Right lung (tissue), 5 donors: ENCODE data around the gene ZNF320. TPM values are rescaled to one million over a fixed set of nuclear protein-coding genes. Genes with fewer than 3 reads are reported as not detected.

Experiments
- polyA plus RNA-seq, 5 donors: library from polyadenylated mRNA; unstranded; fragments of 120-200 nt; gene quantifications; one replicate each; pipeline versions ENCODE4 v1.2.1 to v1.2.3, GENCODE V29; 2013; ENCODE audit warnings: inconsistent platforms in 1 of 5, low replicate concordance in 1 of 5; ENCODE audit not compliant: insufficient read length in 5 of 5, insufficient read depth in 1 of 5

Gene ZNF320
- polyA plus RNA-seq, 5 donors: 21.8 to 35.2 (median 29.9) TPM

Other genes with a start within 250 kb of the ZNF320 start
- 10 to 100 TPM in 4 of 5 donors, 1 to 10 TPM in 1; 9.6 to 17.2 (median 15.2) TPM for gene ZNF611, start 162.6 kb downstream of the ZNF320 start, polyA plus RNA-seq
- gene ZNF600, start 110.8 kb downstream of the ZNF320 start, polyA plus RNA-seq: 10 to 100 TPM in 1 of 5 donors, 1 to 10 TPM in 4; 6.4 to 11.7 (median 7.7) TPM
- 10 to 100 TPM; 10.8 to 17.4 (median 16.6) TPM for gene ZNF28, start 76.0 kb downstream of the ZNF320 start, polyA plus RNA-seq
- 10 to 100 TPM; 26.4 to 39.5 (median 32.1) TPM for gene ZNF468, start 40.0 kb downstream of the ZNF320 start, polyA plus RNA-seq
- gene ZNF888, start 25.8 kb upstream of the ZNF320 start, polyA plus RNA-seq: 10 to 100 TPM in 4 of 5 donors, 1 to 10 TPM in 1; 10.0 to 15.1 (median 13.5) TPM
- 10 to 100 TPM; 12.0 to 21.6 (median 18.9) TPM for gene ZNF816, start 65.2 kb upstream of the ZNF320 start, polyA plus RNA-seq
- under 1 TPM in 1 of 5 donors, not detected in 4; 0.06 TPM for gene ERVV-1, start 116.3 kb upstream of the ZNF320 start, polyA plus RNA-seq
- under 1 TPM in 1 of 5 donors, not detected in 4; 0.08 TPM for gene ERVV-2, start 147.1 kb upstream of the ZNF320 start, polyA plus RNA-seq
- 10 to 100 TPM; 26.2 to 72.7 (median 54.0) TPM for gene ZNF160, start 205.8 kb upstream of the ZNF320 start, polyA plus RNA-seq
- 10 to 100 TPM; 15.5 to 28.3 (median 25.2) TPM for gene ZNF415, start 235.3 kb upstream of the ZNF320 start, polyA plus RNA-seq